PFSK-1 (cell line): ENCODE data around the gene DTWD2.

ENCODE experiments used
- FOXP2 ChIP-seq: optimal IDR thresholded peaks from 2 replicates; pipeline ENCODE3; 2011; ENCODE audit warnings: borderline replicate concordance, control low read depth, inconsistent platforms; ENCODE audit not compliant: insufficient read depth; ENCODE audit errors: extremely low read length, extremely low read depth
- POLR2AphosphoS5 ChIP-seq: IDR thresholded peaks from 2 replicates; pipeline ENCODE4 v1.6.1; 2012; ENCODE audit warnings: low read depth, mild to moderate bottlenecking, control low read depth, low read length, moderate library complexity
- SIN3A ChIP-seq: IDR thresholded peaks from 2 replicates; pipeline ENCODE4 v1.6.1; 2012; ENCODE audit warnings: mild to moderate bottlenecking, low read length, moderate library complexity, borderline replicate concordance; ENCODE audit not compliant: insufficient read depth
- TAF1 ChIP-seq: IDR thresholded peaks from 2 replicates; pipeline ENCODE4 v1.6.1; 2012; ENCODE audit warnings: low read length, control low read depth, borderline replicate concordance; ENCODE audit not compliant: insufficient read depth
- TF ChIP-seq, protein P1 (sequence below), 2 experiments: IDR thresholded peaks; 2 replicates each; pipeline versions ENCODE4 v1.6.1 to v1.8.0; 2011 to 2012; ENCODE audit warnings: low read depth in 2 of 2, low read length in 2 of 2, control low read depth in 1 of 2, inconsistent platforms in 1 of 2, mild to moderate bottlenecking in 1 of 2, moderate library complexity in 1 of 2; ENCODE audit not compliant: insufficient read depth in 1 of 2

Gene DTWD2

DNA sequence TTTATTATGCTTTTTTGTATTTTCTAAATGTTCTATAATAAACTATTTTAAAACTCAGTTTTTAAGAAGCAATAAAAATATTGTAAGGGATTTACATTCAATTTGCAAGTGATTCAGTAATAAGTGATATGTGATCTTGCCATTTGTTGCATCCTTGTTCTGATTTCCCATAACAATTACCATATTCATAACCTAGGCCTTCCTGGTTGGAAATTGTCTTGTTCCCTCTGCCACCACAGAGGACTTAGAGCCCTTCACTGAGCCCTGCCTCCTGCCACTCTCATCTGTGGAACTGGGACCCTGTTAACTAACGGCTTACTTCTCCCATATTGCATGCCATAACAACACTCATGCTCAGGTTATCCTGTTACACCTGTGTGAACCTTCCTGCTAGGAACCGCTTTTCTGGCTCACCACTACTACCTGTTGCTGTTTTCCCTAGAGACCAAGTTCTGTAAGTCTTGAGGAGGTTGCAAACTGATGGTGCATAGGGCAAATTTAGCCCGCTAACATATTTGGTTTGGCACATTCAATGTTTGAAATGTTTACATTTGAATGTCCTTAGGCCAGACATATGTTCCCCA lies 32.9 kb upstream of the DTWD2 start:
- TF ChIP-seq POLR2AphosphoS5 (no peak), FOXP2 (no peak), TAF1 (no peak)

DNA sequence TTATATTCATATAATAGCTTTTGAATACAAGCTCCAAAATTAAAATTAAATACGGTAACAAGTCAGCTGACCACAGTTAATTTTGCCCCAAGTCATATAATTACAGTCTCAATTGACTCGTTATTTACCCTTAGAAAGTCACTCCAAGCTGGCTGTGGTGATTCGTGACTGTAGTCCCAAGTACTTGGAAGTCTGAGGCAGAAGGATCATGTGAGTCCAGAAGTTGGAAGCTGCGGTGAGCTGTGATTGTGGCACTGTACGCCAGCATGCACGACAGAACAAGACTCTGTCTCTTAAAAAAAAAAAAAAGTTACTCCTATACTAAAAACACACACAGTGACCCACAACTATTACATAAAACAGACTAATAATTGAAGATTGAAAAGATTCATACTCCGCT lies 31.6 kb upstream of the DTWD2 start:
- no peak for TF ChIP-seq FOXP2
- no peak for TF ChIP-seq TAF1
- no peak for TF ChIP-seq SIN3A

DNA sequence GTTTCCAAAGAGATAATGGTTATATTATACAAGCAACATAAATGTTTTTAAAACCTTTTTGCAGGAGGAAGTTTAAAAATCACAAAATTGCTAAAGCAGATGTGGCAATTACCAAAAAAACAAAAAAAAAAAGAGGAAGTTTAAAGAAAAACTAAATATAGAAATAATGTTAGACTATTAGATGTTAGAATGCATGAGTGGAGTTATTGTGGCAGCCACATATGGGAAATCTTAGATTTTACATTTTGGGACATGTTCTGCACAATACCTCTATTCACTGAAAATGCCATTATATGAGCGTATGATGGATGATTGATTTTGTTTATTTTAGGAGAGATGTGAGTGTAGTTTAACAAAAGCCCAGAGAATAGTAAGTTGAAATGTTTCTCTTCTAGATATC lies 31.2 kb upstream of the DTWD2 start:
- no peak for TF ChIP-seq FOXP2
- TF ChIP-seq TAF1 = no peak
- TF ChIP-seq SIN3A = no peak
- TF ChIP-seq, protein P1, sequence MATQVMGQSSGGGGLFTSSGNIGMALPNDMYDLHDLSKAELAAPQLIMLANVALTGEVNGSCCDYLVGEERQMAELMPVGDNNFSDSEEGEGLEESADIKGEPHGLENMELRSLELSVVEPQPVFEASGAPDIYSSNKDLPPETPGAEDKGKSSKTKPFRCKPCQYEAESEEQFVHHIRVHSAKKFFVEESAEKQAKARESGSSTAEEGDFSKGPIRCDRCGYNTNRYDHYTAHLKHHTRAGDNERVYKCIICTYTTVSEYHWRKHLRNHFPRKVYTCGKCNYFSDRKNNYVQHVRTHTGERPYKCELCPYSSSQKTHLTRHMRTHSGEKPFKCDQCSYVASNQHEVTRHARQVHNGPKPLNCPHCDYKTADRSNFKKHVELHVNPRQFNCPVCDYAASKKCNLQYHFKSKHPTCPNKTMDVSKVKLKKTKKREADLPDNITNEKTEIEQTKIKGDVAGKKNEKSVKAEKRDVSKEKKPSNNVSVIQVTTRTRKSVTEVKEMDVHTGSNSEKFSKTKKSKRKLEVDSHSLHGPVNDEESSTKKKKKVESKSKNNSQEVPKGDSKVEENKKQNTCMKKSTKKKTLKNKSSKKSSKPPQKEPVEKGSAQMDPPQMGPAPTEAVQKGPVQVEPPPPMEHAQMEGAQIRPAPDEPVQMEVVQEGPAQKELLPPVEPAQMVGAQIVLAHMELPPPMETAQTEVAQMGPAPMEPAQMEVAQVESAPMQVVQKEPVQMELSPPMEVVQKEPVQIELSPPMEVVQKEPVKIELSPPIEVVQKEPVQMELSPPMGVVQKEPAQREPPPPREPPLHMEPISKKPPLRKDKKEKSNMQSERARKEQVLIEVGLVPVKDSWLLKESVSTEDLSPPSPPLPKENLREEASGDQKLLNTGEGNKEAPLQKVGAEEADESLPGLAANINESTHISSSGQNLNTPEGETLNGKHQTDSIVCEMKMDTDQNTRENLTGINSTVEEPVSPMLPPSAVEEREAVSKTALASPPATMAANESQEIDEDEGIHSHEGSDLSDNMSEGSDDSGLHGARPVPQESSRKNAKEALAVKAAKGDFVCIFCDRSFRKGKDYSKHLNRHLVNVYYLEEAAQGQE (IDR thresholded peaks at IDR 0.05; ENCODE audit: insufficient read depth in 1 of 2, low read depth in 2 of 2, low read length in 2 of 2) = no peak

DNA sequence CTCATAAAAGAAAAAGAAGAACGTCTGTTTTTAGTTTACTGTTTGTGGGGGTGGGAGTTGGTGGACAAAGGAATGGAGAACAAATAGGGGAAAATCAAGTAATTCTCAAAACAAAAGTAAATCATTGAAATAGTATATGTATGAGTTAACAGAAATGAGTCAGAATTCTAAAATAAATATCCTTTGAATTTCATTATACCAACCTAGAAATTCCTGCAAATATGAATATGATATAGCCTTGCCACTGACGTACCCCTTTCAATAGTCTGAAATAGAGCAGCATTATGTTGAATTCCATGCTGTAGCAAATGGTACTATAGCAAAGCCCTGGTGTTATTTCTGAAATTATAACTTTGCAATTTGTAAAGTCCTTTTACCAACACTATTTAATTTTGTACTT lies 29.6 kb upstream of the DTWD2 start:
- TF ChIP-seq, protein P1 (IDR thresholded peaks at IDR 0.05; ENCODE audit: insufficient read depth in 1 of 2, low read depth in 2 of 2, low read length in 2 of 2) = no peak

DNA sequence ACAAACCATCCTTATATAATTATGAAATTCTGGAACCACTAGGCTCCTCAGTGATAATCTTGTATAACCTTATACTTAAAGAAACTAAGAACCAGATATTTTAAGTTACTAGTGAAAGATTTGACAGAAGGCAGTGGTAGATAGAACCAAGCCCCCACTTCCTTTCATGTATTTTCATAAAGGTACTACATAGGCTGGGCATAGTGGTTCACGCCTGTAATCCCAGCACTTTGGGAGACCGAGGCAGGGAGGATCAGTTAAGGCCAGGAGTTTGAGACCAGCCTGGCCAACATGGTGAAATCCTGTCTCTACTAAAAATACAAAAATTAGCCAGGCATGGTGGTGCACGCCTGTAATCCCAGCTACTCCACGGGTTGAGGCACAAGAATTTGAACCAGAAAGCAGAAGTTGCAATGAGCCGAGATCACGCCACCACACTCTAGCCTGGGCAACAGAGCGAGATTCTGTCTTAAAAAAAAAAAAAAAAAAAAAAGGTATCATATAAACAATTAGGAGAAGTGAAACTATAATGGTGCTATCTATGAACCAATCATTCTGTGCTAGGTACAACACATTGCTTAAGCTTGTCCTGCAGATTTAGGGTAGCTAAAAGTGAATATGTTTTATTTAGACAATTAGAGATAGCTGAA lies 27.9 kb upstream of the DTWD2 start:
- TF ChIP-seq, protein P1 (IDR thresholded peaks at IDR 0.05; ENCODE audit: insufficient read depth in 1 of 2, low read depth in 2 of 2, low read length in 2 of 2) = no peak
- TF ChIP-seq POLR2AphosphoS5 (no peak), SIN3A (no peak), FOXP2 (no peak), TAF1 (no peak)

DNA sequence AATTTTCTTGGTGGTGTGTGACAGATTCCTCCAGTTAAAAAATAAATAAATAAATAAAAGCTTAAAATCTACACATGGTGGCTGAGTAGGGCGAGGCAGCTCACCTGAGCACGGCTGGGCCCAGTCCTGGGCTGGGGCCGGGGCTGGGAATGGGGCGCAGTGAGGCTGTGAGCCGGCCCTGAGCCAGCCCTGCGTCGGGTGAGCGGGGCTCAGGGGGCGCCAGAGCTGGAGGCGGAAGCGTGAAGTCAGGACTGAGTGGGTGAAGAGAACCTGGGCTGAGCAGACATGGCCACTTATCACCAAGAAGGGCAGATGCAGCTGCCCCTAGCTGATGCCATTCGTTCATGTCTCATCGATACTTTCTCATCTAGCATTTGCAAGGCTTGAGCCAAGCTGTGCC lies 22.8 kb upstream of the DTWD2 start:
- TF ChIP-seq SIN3A (no peak), POLR2AphosphoS5 (no peak), FOXP2 (no peak), TAF1 (no peak)
- TF ChIP-seq, protein P1 (IDR thresholded peaks at IDR 0.05; ENCODE audit: insufficient read depth in 1 of 2, low read depth in 2 of 2, low read length in 2 of 2) = no peak
